SU-DHL-6 (cell line): ENCODE results near the gene PRKCZ.

ENCODE experiments used
- H2AFZ ChIP-seq: fragments of 200-600 bp; sonication (generic); 2 replicates; pipeline ENCODE4 v1.6.1; 2014; ENCODE audit warnings: low read depth, mild to moderate bottlenecking, moderate library complexity, mixed read lengths, antibody characterized with exemption, low read length; ENCODE audit not compliant: severe bottlenecking
- H3F3A ChIP-seq: fragments of 200-600 bp; shearing (Covaris generic); 2 replicates; pipeline ENCODE4 v1.6.0; 2016; ENCODE audit warnings: antibody characterized with exemption, mild to moderate bottlenecking; ENCODE audit not compliant: insufficient read depth
- H3K27ac ChIP-seq: fragments of 200-600 bp; sonication (generic); 2 replicates; pipeline ENCODE4 v1.5.1; 2016; ENCODE audit warnings: low read depth, mild to moderate bottlenecking, low read length, moderate library complexity, mixed read lengths
- H3K27me3 ChIP-seq: fragments of 200-600 bp; sonication (generic), shearing (Covaris generic); 2 replicates; pipeline ENCODE4 v1.6.0; 2014; ENCODE audit warnings: mild to moderate bottlenecking, low read length
- H3K36me3 ChIP-seq: fragments of 200-600 bp; sonication (generic); 2 replicates; pipeline ENCODE4 v1.6.1; 2014; ENCODE audit warnings: mild to moderate bottlenecking, low read length, mixed read lengths
- H3K4me2 ChIP-seq: fragments of 300-600, 200-600 bp; shearing (Covaris generic), sonication (generic); 2 replicates; pipeline ENCODE4 v1.6.0; 2014; ENCODE audit warnings: low read length, low read depth, mild to moderate bottlenecking; ENCODE audit not compliant: poor library complexity, severe bottlenecking
- H3K4me3 ChIP-seq: fragments of 200-600 bp; sonication (generic); 2 replicates; pipeline ENCODE4 v1.5.1; 2014; ENCODE audit warnings: antibody characterized with exemption, low read length, mild to moderate bottlenecking, mixed read lengths; ENCODE audit not compliant: insufficient read depth, poor library complexity, severe bottlenecking
- H3K79me2 ChIP-seq: fragments of 200-600 bp; sonication (generic); 2 replicates; pipeline ENCODE4 v1.6.1; 2014; ENCODE audit warnings: mild to moderate bottlenecking, low read length, moderate library complexity; ENCODE audit not compliant: insufficient read depth
- H3K9ac ChIP-seq: fragments of 200-600 bp; sonication (generic); 2 replicates; pipeline ENCODE4 v1.7.0; 2014; ENCODE audit warnings: mild to moderate bottlenecking, low read length
- H3K9me2 ChIP-seq: fragments of 200-600 bp; sonication (generic); replicated peaks from 2 replicates; pipeline ENCODE4 v1.6.1; 2014; ENCODE audit warnings: low read length; ENCODE audit not compliant: insufficient read depth
- H3K9me3 ChIP-seq: fragments of 200-600 bp; sonication (generic); 2 replicates; pipeline ENCODE4 v1.6.1; 2014; ENCODE audit warnings: low read length, mixed read lengths; ENCODE audit not compliant: insufficient read depth
- H4K20me1 ChIP-seq: fragments of 200-600 bp; sonication (generic); 2 replicates; pipeline ENCODE4 v1.6.1; 2014; ENCODE audit warnings: low read depth, mild to moderate bottlenecking, antibody characterized with exemption, low read length, moderate library complexity, mixed read lengths
- EZH2phosphoT487 ChIP-seq: fragments of 200-600 bp; sonication (generic), shearing (Covaris generic); conservative IDR thresholded peaks from 2 replicates; pipeline ENCODE4 v1.6.1; 2018; ENCODE audit warnings: mild to moderate bottlenecking, antibody characterized with exemption, low read length, moderate library complexity, mixed read lengths
- TF ChIP-seq, protein P1 (sequence below): fragments of 200-600 bp; sonication (generic); IDR thresholded peaks from one replicate; pipeline ENCODE4 v1.5.1; 2017; ENCODE audit warnings: antibody characterized with exemption, mild to moderate bottlenecking, low read length, moderate library complexity; ENCODE audit not compliant: insufficient read depth, poor library complexity, severe bottlenecking

Gene PRKCZ

GRCh38 chr1:2233997-2234761 lies 184.0 kb downstream of the PRKCZ start:
- H3K79me2 ChIP-seq = no peaks in the 10 kb centered on the region
- H3K4me2 ChIP-seq = no peak overlapping the region
- H3K9me3 ChIP-seq = no peaks in the 10 kb centered on the region
- no peaks in the 10 kb centered on the region for H3K9me2 ChIP-seq
- TF ChIP-seq EZH2phosphoT487 = no peak
- TF ChIP-seq, protein P1, sequence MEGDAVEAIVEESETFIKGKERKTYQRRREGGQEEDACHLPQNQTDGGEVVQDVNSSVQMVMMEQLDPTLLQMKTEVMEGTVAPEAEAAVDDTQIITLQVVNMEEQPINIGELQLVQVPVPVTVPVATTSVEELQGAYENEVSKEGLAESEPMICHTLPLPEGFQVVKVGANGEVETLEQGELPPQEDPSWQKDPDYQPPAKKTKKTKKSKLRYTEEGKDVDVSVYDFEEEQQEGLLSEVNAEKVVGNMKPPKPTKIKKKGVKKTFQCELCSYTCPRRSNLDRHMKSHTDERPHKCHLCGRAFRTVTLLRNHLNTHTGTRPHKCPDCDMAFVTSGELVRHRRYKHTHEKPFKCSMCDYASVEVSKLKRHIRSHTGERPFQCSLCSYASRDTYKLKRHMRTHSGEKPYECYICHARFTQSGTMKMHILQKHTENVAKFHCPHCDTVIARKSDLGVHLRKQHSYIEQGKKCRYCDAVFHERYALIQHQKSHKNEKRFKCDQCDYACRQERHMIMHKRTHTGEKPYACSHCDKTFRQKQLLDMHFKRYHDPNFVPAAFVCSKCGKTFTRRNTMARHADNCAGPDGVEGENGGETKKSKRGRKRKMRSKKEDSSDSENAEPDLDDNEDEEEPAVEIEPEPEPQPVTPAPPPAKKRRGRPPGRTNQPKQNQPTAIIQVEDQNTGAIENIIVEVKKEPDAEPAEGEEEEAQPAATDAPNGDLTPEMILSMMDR = no peak
- H3K9ac ChIP-seq = no peak overlapping the region
- H3K4me3 ChIP-seq = no peak overlapping the region
- H3K27me3 ChIP-seq = no peaks in the 10 kb centered on the region
- no peaks in the 10 kb centered on the region; the same call in 1 of the 2 replicates for H4K20me1 ChIP-seq
- no peaks in the 10 kb centered on the region for H3F3A ChIP-seq
- no peak overlapping the region for H2AFZ ChIP-seq
- H3K36me3 ChIP-seq = no peaks in the 10 kb centered on the region
- no peak overlapping the region for H3K27ac ChIP-seq

DNA sequence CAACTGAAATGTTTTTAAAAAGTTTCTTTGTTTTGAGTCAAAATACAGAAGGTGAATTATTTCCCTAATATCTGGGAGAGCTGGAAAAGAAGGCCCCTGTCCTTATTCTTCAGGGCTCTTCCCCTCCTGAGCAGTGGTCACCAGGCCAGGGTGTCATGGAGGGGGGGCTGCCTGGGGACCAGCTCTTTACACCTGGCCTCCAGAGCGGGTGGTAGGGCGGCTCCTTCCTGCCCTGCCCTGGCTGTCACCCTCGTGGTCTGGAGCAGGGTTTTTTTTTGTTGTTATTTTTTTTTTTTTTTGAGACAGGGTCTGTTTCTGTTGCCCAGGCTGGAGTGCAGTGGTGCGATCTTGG lies 184.5 kb downstream of the PRKCZ start:
- Histone ChIP-seq H3K9ac (no peak overlapping the region), H3K79me2 (no peaks in the 10 kb centered on the region), H4K20me1 (no peaks in the 10 kb centered on the region; the same call in 1 of the 2 replicates), H3K36me3 (no peaks in the 10 kb centered on the region), H3K4me2 (no peak overlapping the region), H3K27me3 (no peaks in the 10 kb centered on the region), H3K4me3 (no peak overlapping the region), H3F3A (no peaks in the 10 kb centered on the region), H3K9me2 (no peaks in the 10 kb centered on the region), H3K27ac (no peak overlapping the region), H3K9me3 (no peaks in the 10 kb centered on the region), H2AFZ (no peak overlapping the region)
- no peak for TF ChIP-seq EZH2phosphoT487
- TF ChIP-seq, protein P1 = no peak
